ENCODE results near the gene DYNC1I2.
A peak's percentile ranks its signal among the peaks of the same experiment; 100 is the strongest.

Gene DYNC1I2

GRCh38 chr2:171687287-171688128, at the start of gene DYNC1I2:
TSS of gene DYNC1I2 (plus strand) at chr2:171687469. CDS start at chr2:171690156, 2,687 bp downstream.
- DNase-seq (ENCODE audit: low read depth) = peak; percentile 91

GRCh38 chr2:171651667-171652415, 35.4 kb upstream of the DYNC1I2 start:
- DNase-seq (ENCODE audit: low read depth) = no peak

- peak; percentile 24 for DNase-seq (ENCODE audit: low read depth)
These were observed 34.9 kb upstream of the DYNC1I2 start for GRCh38 chr2:171652416-171652785.

GRCh38 chr2:171655586-171655985, 31.7 kb upstream of the DYNC1I2 start:
- no peak for DNase-seq (ENCODE audit: low read depth)

- DNase-seq (ENCODE audit: low read depth) = no peak
These were observed 20.2 kb upstream of the DYNC1I2 start for GRCh38 chr2:171667041-171667440.

- DNase-seq (ENCODE audit: low read depth) = no peak
These were observed 19.1 kb upstream of the DYNC1I2 start for GRCh38 chr2:171668183-171668582.

- DNase-seq (ENCODE audit: low read depth) = no peak
These were observed 18.1 kb upstream of the DYNC1I2 start for GRCh38 chr2:171669121-171669520.

- DNase-seq (ENCODE audit: low read depth) = no peak
These were observed 16.6 kb upstream of the DYNC1I2 start for GRCh38 chr2:171670655-171671054.

- DNase-seq (ENCODE audit: low read depth) = no peak
These were observed 15.4 kb upstream of the DYNC1I2 start for GRCh38 chr2:171671867-171672266.

- DNase-seq (ENCODE audit: low read depth) = no peak
These were observed 13.4 kb upstream of the DYNC1I2 start for GRCh38 chr2:171673905-171674304.

- no peak for DNase-seq (ENCODE audit: low read depth)
These were observed 11.4 kb upstream of the DYNC1I2 start for GRCh38 chr2:171675810-171676345.

- no peak for DNase-seq (ENCODE audit: low read depth)
These were observed 8.7 kb upstream of the DYNC1I2 start for GRCh38 chr2:171678619-171679018.

- DNase-seq (ENCODE audit: low read depth) = no peak
These were observed 828 bp downstream of the DYNC1I2 start for GRCh38 chr2:171688129-171688465.

GRCh38 chr2:171692331-171692730, 5.1 kb downstream of the DYNC1I2 start:
- no peak for DNase-seq (ENCODE audit: low read depth)

- no peak for DNase-seq (ENCODE audit: low read depth)
These were observed 15.7 kb downstream of the DYNC1I2 start for GRCh38 chr2:171702781-171703556.

- DNase-seq (ENCODE audit: low read depth) = no peak
These were observed 16.5 kb downstream of the DYNC1I2 start for GRCh38 chr2:171703574-171704347.

GRCh38 chr2:171706152-171706803, 19.0 kb downstream of the DYNC1I2 start:
- no peak for DNase-seq (ENCODE audit: low read depth)

- DNase-seq (ENCODE audit: low read depth) = no peak
These were observed 20.5 kb downstream of the DYNC1I2 start for GRCh38 chr2:171707752-171708151.

GRCh38 chr2:171709011-171709685, 21.9 kb downstream of the DYNC1I2 start:
- no peak for DNase-seq (ENCODE audit: low read depth)

- no peak for DNase-seq (ENCODE audit: low read depth)
These were observed 24.1 kb downstream of the DYNC1I2 start for GRCh38 chr2:171711351-171711750.
